ENCODE results near the gene CBR1.

DNA sequence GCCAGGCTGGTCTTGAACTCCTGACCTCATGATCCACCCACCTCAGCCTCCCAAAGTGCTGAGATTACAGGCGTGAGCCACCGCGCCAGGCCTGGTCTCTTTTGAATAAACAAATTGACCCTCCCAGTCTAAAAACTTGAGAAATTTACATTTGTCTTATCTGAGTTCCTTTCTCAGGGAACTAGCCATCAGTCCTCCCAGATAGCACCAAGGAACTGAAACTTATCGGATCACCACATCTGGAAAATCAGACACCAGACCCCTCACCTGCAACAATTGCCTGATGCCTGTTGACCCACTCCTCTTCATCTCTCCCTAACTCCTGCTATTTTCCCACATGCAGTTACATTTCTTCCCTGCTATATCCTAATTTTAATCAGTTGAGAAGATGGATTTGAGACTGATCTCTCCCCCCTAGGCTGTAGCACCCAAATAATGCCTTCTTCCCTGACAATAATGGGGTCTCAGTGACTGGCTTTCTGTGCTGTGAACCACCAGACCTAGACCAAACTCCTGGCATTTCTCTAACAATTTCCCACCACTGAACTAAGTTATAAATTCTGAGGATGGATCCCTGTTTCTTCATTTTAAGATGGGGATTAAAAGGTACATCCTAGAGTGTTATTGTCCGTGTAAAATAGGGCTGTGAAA lies 951 bp upstream of the CBR1 start:
- TF ChIP-seq, protein P1, sequence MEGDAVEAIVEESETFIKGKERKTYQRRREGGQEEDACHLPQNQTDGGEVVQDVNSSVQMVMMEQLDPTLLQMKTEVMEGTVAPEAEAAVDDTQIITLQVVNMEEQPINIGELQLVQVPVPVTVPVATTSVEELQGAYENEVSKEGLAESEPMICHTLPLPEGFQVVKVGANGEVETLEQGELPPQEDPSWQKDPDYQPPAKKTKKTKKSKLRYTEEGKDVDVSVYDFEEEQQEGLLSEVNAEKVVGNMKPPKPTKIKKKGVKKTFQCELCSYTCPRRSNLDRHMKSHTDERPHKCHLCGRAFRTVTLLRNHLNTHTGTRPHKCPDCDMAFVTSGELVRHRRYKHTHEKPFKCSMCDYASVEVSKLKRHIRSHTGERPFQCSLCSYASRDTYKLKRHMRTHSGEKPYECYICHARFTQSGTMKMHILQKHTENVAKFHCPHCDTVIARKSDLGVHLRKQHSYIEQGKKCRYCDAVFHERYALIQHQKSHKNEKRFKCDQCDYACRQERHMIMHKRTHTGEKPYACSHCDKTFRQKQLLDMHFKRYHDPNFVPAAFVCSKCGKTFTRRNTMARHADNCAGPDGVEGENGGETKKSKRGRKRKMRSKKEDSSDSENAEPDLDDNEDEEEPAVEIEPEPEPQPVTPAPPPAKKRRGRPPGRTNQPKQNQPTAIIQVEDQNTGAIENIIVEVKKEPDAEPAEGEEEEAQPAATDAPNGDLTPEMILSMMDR (IDR thresholded peaks at IDR 0.05) = no peak
- no peak for TF ChIP-seq EZH2 (IDR thresholded peaks at IDR 0.05; ENCODE audit: borderline replicate concordance, insufficient read depth, low read depth, low read length, poor library complexity, severe bottlenecking)

Data from B cell (primary cell).